ENCODE data around the gene MRPL39. TPM values are rescaled to one million over a fixed set of nuclear protein-coding genes. Genes with fewer than 3 reads are reported as not detected.

Gene MRPL39
- total and polyA plus RNA-seq, 2 experiments from 2014 or later, result 50.5 to 132 TPM

DNA sequence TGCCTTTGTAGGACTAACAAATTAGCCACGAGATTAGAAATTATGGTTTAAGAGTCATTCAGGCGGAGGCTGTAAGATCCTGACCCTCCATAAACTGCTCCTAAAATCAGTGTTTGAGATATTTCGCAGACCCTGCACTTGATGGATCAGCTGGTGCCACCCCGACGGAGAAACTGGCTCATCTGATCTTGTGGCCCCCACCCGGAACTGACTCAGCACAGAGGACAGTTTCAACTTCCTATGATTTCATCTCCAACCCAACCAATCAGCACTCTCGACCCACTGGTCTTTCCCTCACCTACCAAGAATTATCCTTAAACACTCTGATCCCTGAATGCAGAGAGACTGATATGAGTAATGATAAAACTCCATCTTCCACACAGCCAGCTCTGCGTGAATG is 28.0 kb upstream of the MRPL39 start (continued):
- TF ChIP-seq, protein P1, sequence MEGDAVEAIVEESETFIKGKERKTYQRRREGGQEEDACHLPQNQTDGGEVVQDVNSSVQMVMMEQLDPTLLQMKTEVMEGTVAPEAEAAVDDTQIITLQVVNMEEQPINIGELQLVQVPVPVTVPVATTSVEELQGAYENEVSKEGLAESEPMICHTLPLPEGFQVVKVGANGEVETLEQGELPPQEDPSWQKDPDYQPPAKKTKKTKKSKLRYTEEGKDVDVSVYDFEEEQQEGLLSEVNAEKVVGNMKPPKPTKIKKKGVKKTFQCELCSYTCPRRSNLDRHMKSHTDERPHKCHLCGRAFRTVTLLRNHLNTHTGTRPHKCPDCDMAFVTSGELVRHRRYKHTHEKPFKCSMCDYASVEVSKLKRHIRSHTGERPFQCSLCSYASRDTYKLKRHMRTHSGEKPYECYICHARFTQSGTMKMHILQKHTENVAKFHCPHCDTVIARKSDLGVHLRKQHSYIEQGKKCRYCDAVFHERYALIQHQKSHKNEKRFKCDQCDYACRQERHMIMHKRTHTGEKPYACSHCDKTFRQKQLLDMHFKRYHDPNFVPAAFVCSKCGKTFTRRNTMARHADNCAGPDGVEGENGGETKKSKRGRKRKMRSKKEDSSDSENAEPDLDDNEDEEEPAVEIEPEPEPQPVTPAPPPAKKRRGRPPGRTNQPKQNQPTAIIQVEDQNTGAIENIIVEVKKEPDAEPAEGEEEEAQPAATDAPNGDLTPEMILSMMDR (conservative IDR thresholded peaks at IDR 0.05; ENCODE audit: low read depth in 2 of 2), result no peak
- TF ChIP-seq JUNB (IDR thresholded peaks at IDR 0.05; ENCODE audit: unreplicated experiment) (no peak), ZNF331 (CRISPR knock-in tag; IDR thresholded peaks at IDR 0.05; ENCODE audit: low read depth) (no peak), EZH2phosphoT487 (IDR thresholded peaks at IDR 0.05; ENCODE audit: unreplicated experiment) (no peak), CREB1 (CRISPR knock-in tag; IDR thresholded peaks at IDR 0.05; ENCODE audit: low read depth) (no peak), ZNF114 (CRISPR knock-in tag; IDR thresholded peaks at IDR 0.05) (no peak), REST (IDR thresholded peaks at IDR 0.05; ENCODE audit: unreplicated experiment) (no peak), NANOG (IDR thresholded peaks at IDR 0.05; ENCODE audit: borderline replicate concordance) (no peak), STAT1 (IDR thresholded peaks at IDR 0.05; ENCODE audit: unreplicated experiment) (no peak), ETS1 (IDR thresholded peaks at IDR 0.05) (no peak)

DNA sequence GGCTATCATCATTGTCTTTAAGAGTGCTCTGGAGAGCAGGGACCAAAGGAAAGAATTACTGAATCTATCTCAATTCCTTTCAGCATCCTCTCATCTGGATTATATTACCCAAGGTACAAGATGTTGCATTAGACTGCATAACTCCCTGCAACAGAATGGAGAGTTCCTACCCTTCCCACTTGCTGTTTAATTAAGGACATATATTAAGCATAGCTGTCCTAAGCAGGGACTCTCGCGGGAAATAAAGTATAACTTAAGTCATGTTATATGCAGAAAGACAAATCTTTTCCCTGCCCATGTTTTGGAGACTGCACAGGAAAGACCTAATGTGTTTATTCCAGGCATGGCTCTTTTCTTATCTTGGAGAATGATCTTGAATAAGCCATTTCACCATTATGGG is 25.0 kb upstream of the MRPL39 start:
- ATAC-seq, result no peak
- H4K20me1 ChIP-seq (replicated peaks; ENCODE audit: insufficient read depth), result no peaks in the 10 kb centered on the region
- peaks cover 3% of the 10 kb centered on the region; the same call in 2 of the 3 replicates for H3K4me1 Mint-ChIP-seq

More for the DNA sequence above, 25.0 kb upstream of the MRPL39 start:
- Histone ChIP-seq H3K79me2 (replicated peaks; ENCODE audit: insufficient read depth) (no peaks in the 10 kb centered on the region), H3K4me2 (no peak overlapping the region), H2AFZ (no peak overlapping the region), H3F3A (replicated peaks; ENCODE audit: low read depth) (no peaks in the 10 kb centered on the region), H3K4me1 (ENCODE audit: insufficient read depth) (no peaks in the 10 kb centered on the region), H3K27ac (ENCODE audit: low read depth) (no peak overlapping the region), H3K36me3 (ENCODE audit: insufficient read depth) (no peaks in the 10 kb centered on the region), H3K9me2 (ENCODE audit: insufficient read depth) (0 out of 2 replicates have a peak, but pooled peaks cover 5% of the 10 kb centered on the region), H3K4me3 (no peak overlapping the region), H3K27me3 (ENCODE audit: insufficient read depth) (no peaks in the 10 kb centered on the region)
- DNase-seq (ENCODE audit: low spot score), result no peak
- H3K4me3 Mint-ChIP-seq, result no peak overlapping the region
- no peaks in the 10 kb centered on the region for H3K36me3 Mint-ChIP-seq (ENCODE audit: low read depth)
- H3K27ac Mint-ChIP-seq, result no peak overlapping the region
- no peaks in the 10 kb centered on the region for H3K9me3 Mint-ChIP-seq
- TF ChIP-seq POLR2AphosphoS5 (IDR thresholded peaks at IDR 0.05; ENCODE audit: low read depth) (no peak), ZNF331 (CRISPR knock-in tag; IDR thresholded peaks at IDR 0.05; ENCODE audit: low read depth) (no peak), CREB1 (CRISPR knock-in tag; IDR thresholded peaks at IDR 0.05; ENCODE audit: low read depth) (no peak), STAT1 (IDR thresholded peaks at IDR 0.05; ENCODE audit: unreplicated experiment) (no peak), JUNB (IDR thresholded peaks at IDR 0.05; ENCODE audit: unreplicated experiment) (no peak), EZH2phosphoT487 (IDR thresholded peaks at IDR 0.05; ENCODE audit: unreplicated experiment) (no peak), ZNF114 (CRISPR knock-in tag; IDR thresholded peaks at IDR 0.05) (no peak)
- TF ChIP-seq, protein P1 (conservative IDR thresholded peaks at IDR 0.05; ENCODE audit: low read depth in 2 of 2), result no peak
- H3K27me3 Mint-ChIP-seq (ENCODE audit: insufficient read depth, low read depth, poor library complexity), result peaks cover under 1% of the 10 kb centered on the region

Data from GM23338 (cell line).